Measurements from ENCODE around the gene ADAM12. TPM values are rescaled to one million over a fixed set of nuclear protein-coding genes. Genes with fewer than 3 reads are reported as not detected.

Gene ADAM12
- total and polyA plus RNA-seq, 7 donors, result under 0.01 to 0.82 (median 0.46) TPM; not detected in 1

DNA sequence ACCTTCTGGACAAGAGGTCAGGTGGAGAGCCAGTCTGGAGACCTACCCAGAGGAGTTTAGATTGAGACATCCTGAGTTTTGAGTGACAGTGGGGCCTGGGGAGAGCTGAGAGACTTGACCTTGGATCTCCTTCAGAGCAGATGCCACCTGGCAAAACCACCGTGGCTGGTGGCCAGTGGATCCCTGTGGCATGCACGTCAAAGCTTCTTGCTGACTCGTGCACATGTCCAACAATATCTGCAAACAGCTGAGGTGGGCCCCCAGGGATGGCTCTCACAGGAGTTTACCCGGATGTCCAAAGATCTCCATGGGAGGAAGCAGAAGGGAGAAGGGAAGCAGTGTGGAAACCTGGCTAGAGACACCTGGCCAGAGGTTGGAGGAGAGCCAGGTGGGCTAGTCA lies 261.4 kb downstream of the ADAM12 start:
- Histone ChIP-seq H3K27me3 (no peaks in the 10 kb centered on the region), H3K27ac (no peak overlapping the region), H3K9me3 (no peaks in the 10 kb centered on the region), H3K4me3 (no peak overlapping the region), H3K4me1 (no peaks in the 10 kb centered on the region), H3K36me3 (no peaks in the 10 kb centered on the region)
- WGBS, 2 donors, result 80 to 84% methylated on average over 4 of the region's 4 CpGs
- DNase-seq, result no peak
- TF ChIP-seq POLR2A (IDR thresholded peaks at IDR 0.05), result no peak
- TF ChIP-seq EP300 (IDR thresholded peaks at IDR 0.05), result no peak
- no peak for TF ChIP-seq POLR2AphosphoS5 (IDR thresholded peaks at IDR 0.05)
- TF ChIP-seq, protein P1, sequence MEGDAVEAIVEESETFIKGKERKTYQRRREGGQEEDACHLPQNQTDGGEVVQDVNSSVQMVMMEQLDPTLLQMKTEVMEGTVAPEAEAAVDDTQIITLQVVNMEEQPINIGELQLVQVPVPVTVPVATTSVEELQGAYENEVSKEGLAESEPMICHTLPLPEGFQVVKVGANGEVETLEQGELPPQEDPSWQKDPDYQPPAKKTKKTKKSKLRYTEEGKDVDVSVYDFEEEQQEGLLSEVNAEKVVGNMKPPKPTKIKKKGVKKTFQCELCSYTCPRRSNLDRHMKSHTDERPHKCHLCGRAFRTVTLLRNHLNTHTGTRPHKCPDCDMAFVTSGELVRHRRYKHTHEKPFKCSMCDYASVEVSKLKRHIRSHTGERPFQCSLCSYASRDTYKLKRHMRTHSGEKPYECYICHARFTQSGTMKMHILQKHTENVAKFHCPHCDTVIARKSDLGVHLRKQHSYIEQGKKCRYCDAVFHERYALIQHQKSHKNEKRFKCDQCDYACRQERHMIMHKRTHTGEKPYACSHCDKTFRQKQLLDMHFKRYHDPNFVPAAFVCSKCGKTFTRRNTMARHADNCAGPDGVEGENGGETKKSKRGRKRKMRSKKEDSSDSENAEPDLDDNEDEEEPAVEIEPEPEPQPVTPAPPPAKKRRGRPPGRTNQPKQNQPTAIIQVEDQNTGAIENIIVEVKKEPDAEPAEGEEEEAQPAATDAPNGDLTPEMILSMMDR (IDR thresholded peaks at IDR 0.05), result no peak
- intact Hi-C loops (cut with DNase I), result no loop called here

DNA sequence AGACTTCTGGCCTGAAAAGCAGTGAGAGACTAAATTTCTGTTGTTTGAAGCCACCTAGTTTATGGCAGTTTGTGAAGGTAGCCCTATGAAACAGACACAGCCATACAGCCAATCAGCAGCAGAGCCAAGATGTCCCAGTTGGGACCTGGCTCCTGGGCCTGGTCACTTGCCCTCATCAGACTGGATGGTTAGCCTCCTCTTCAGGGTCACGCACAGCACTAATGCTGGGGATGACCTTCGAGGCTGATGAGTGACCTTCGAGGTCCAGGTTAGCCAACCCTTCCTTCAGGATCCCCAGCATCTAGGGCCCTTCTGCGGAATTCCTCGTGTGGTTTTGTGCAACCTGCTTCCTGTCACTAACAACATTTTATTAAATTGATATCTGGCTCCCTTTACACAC lies 262.3 kb downstream of the ADAM12 start:
- no peak overlapping the region for H3K27ac ChIP-seq
- TF ChIP-seq EP300 (IDR thresholded peaks at IDR 0.05) (no peak), POLR2A (IDR thresholded peaks at IDR 0.05) (no peak), POLR2AphosphoS5 (IDR thresholded peaks at IDR 0.05) (no peak)
- TF ChIP-seq, protein P1 (IDR thresholded peaks at IDR 0.05), result no peak
- no peaks in the 10 kb centered on the region for H3K9me3 ChIP-seq
- H3K36me3 ChIP-seq, result no peaks in the 10 kb centered on the region
- no peak overlapping the region for H3K4me3 ChIP-seq
- DNase-seq, result no peak
- H3K27me3 ChIP-seq, result no peaks in the 10 kb centered on the region
- H3K4me1 ChIP-seq, result no peaks in the 10 kb centered on the region
- 86 to 91% methylated on average over 5 of the region's 5 CpGs for WGBS, 2 donors
- intact Hi-C loops (cut with DNase I), result no loop called here

DNA sequence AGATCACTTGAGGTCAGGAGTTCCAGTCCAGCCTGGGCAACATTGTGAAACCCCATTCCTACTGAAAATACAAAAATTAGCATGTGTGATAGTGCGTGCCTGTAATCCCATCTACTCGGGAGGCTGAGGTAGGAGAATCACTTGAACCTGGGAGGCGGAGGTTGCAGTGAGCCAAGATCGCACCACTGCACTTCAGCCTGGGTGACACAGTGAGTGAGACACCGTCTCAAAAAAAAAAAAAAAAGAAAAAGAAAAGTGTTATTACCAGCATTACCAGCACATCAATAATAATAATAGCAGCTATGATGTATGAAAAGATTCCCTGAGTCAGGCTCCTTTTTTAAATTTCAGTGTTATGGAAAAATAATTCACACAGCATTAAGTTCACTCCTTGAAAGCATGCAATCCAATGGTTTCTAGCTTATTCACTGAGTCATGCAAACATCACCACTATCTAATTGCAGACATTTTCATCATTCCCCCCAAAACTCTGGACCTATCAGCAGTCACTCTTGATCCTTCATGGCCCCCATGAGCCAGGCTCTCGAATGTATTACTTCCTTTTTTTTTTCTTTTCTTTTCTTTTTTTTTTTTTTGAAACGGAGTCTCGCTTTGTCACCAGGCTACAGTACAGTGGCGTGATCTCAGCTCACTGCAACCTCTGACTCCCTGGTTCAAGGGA lies 263.5 kb downstream of the ADAM12 start:
- Histone ChIP-seq H3K4me3 (no peak overlapping the region), H3K4me1 (no peaks in the 10 kb centered on the region), H3K27me3 (no peaks in the 10 kb centered on the region), H3K27ac (no peak overlapping the region), H3K36me3 (no peaks in the 10 kb centered on the region), H3K9me3 (no peaks in the 10 kb centered on the region)
- DNase-seq, result no peak
- TF ChIP-seq POLR2A (IDR thresholded peaks at IDR 0.05), result no peak
- TF ChIP-seq, protein P1 (IDR thresholded peaks at IDR 0.05), result no peak
- no peak for TF ChIP-seq EP300 (IDR thresholded peaks at IDR 0.05)
- no peak for TF ChIP-seq POLR2AphosphoS5 (IDR thresholded peaks at IDR 0.05)
- WGBS, 2 donors, result 76 to 85% methylated on average over 9 of the region's 9 CpGs
- intact Hi-C loops (cut with DNase I), result no loop called here

DNA sequence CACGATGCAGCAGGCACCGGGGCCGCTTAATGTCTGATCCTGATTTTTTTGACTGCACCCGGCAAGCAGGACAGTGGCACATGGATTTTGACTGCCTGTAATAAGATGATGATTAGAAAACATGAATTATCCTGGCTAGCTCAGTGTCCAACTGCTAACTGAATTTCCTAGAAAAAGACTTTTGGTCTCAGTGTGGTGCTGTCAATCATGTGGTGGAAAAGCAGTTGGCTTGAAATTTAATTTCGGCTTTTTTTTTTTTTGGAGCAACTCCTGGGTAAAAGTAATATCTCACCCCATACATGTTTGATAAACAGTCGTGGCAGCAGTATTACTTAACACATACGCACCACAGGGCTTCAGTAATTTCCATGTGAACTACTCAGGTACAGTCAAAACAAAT lies 264.2 kb downstream of the ADAM12 start:
- Histone ChIP-seq H3K36me3 (no peaks in the 10 kb centered on the region), H3K4me1 (no peaks in the 10 kb centered on the region), H3K9me3 (no peaks in the 10 kb centered on the region), H3K27me3 (no peaks in the 10 kb centered on the region), H3K27ac (no peak overlapping the region), H3K4me3 (no peak overlapping the region)
- intact Hi-C loops (cut with DNase I), result no loop called here
- DNase-seq, result no peak
- WGBS, 2 donors, result 81 to 85% methylated on average over 7 of the region's 7 CpGs
- TF ChIP-seq, protein P1 (IDR thresholded peaks at IDR 0.05), result no peak
- no peak for TF ChIP-seq EP300 (IDR thresholded peaks at IDR 0.05)
- TF ChIP-seq POLR2A (IDR thresholded peaks at IDR 0.05), result no peak
- no peak for TF ChIP-seq POLR2AphosphoS5 (IDR thresholded peaks at IDR 0.05)

DNA sequence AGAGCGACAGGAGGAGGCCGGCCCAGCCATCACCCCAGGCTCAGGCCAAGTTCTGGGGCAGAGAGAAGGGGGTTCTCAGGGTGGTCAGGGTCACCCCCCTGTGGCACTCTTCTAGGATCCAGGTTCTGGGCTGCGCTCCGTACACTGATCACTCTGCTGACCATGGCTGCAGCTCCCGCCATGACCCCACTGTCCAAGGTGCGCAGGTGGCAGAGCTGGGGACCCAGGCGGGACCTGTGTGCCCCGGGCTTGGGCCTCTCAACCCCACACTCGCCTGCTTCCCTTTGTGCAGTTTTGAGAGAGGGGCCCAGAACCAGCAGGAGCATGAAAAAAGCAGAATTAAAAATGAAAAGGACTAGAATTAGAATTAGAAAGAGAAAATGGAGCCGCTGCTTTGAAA lies 264.8 kb downstream of the ADAM12 start:
- 94% methylated on average over 10 of the region's 10 CpGs for WGBS, 2 donors
- Histone ChIP-seq H3K27me3 (no peaks in the 10 kb centered on the region), H3K27ac (no peak overlapping the region), H3K4me3 (no peak overlapping the region), H3K36me3 (no peaks in the 10 kb centered on the region), H3K9me3 (no peaks in the 10 kb centered on the region), H3K4me1 (no peaks in the 10 kb centered on the region)
- intact Hi-C loops (cut with DNase I), result no loop called here
- DNase-seq, result no peak
- TF ChIP-seq POLR2A (IDR thresholded peaks at IDR 0.05) (no peak), EP300 (IDR thresholded peaks at IDR 0.05) (no peak), POLR2AphosphoS5 (IDR thresholded peaks at IDR 0.05) (no peak)
- TF ChIP-seq, protein P1 (IDR thresholded peaks at IDR 0.05), result no peak

Measured in sigmoid colon (tissue), 7 donors.